HUDEP-2 (cell line): ENCODE measurements around the gene RSPRY1.

Source experiments
- DNase-seq, 76 experiments: peaks; one replicate each; lab custom pipeline; 2025; ENCODE audit not compliant: unreplicated experiment in 76 of 76; lab: John Stamatoyannopoulos, UW

Gene RSPRY1

GRCh38 chr16:57152096-57153093 lies 33.7 kb upstream of the RSPRY1 start:
- no peak for DNase-seq

GRCh38 chr16:57153841-57154240 lies 32.3 kb upstream of the RSPRY1 start:
- DNase-seq = no peak

- DNase-seq = no peak
Measured at GRCh38 chr16:57155702-57156350, 30.3 kb upstream of the RSPRY1 start.

GRCh38 chr16:57156351-57156703 lies 29.8 kb upstream of the RSPRY1 start:
- DNase-seq = no peak

GRCh38 chr16:57157533-57157932 lies 28.6 kb upstream of the RSPRY1 start:
- no peak for DNase-seq

- DNase-seq = no peak
Measured at GRCh38 chr16:57159447-57159846, 26.7 kb upstream of the RSPRY1 start.

GRCh38 chr16:57163842-57164241 lies 22.3 kb upstream of the RSPRY1 start:
- DNase-seq = no peak

GRCh38 chr16:57165483-57165882 lies 20.6 kb upstream of the RSPRY1 start:
- DNase-seq = no peak

- peak in 62 of 76 experiments; percentile 10 to 88 (median 43) for DNase-seq
Measured at GRCh38 chr16:57165938-57166337, 20.2 kb upstream of the RSPRY1 start.

- no peak for DNase-seq
Measured at GRCh38 chr16:57166451-57166850, 19.7 kb upstream of the RSPRY1 start.

GRCh38 chr16:57166951-57167350 lies 19.2 kb upstream of the RSPRY1 start:
- DNase-seq = no peak

GRCh38 chr16:57167538-57167937 lies 18.6 kb upstream of the RSPRY1 start:
- DNase-seq = no peak

- DNase-seq = peak in 13 of 76 experiments; percentile 4 to 42 (median 9)
Measured at GRCh38 chr16:57167953-57168352, 18.2 kb upstream of the RSPRY1 start.

GRCh38 chr16:57169327-57169726 lies 16.8 kb upstream of the RSPRY1 start:
- no peak for DNase-seq

GRCh38 chr16:57172721-57173290 lies 13.3 kb upstream of the RSPRY1 start:
- no peak for DNase-seq

GRCh38 chr16:57175896-57176295 lies 10.2 kb upstream of the RSPRY1 start:
- DNase-seq = no peak

GRCh38 chr16:57178196-57178595 lies 7.9 kb upstream of the RSPRY1 start:
- no peak for DNase-seq

GRCh38 chr16:57178793-57179212 lies 7.3 kb upstream of the RSPRY1 start:
- no peak for DNase-seq

GRCh38 chr16:57179215-57179828 lies 6.8 kb upstream of the RSPRY1 start:
- no peak for DNase-seq

- no peak for DNase-seq
Measured at GRCh38 chr16:57184113-57184512, 2.0 kb upstream of the RSPRY1 start.

- peak in 1 of 76 experiments; percentile 26 for DNase-seq
Measured at GRCh38 chr16:57184887-57185445, 1.2 kb upstream of the RSPRY1 start.
